ENCODE measurements around the gene OR8D2. TPM values are rescaled to one million over a fixed set of nuclear protein-coding genes. Genes with fewer than 3 reads are reported as not detected.

Gene OR8D2
- total and polyA plus RNA-seq, 2 of the 13 experiments (the other 11 are each of a cell fraction or from before 2014, with no cell fraction given) = not detected

GRCh38 chr11:124310721-124311120 is 9.3 kb downstream of the OR8D2 start:
- no peak overlapping the region for H3K4me2 ChIP-seq (ENCODE audit: low read depth, low read length)
- H3K27me3 ChIP-seq (ENCODE audit: control insufficient read depth in 1 of 2, insufficient read depth in 2 of 2, low read length in 2 of 2) = no peaks in the 10 kb centered on the region
- no peaks in the 10 kb centered on the region for H3K9me3 ChIP-seq (ENCODE audit: low read length)
- H3K27ac ChIP-seq (ENCODE audit: extremely low read length, insufficient read depth, low read length) = no peak overlapping the region
- no peaks in the 10 kb centered on the region for H4K20me1 ChIP-seq (ENCODE audit: insufficient read depth, low read length)
- H3K79me2 ChIP-seq (ENCODE audit: insufficient read depth, low read length) = no peaks in the 10 kb centered on the region
- TF ChIP-seq ZNF205 (CRISPR knock-in tag; IDR thresholded peaks at IDR 0.05) (no peak), TERF1 (CRISPR knock-in tag; IDR thresholded peaks at IDR 0.05) (no peak), ATF6 (CRISPR knock-in tag; conservative IDR thresholded peaks at IDR 0.05) (no peak)
- H3K4me3 ChIP-seq (replicated peaks in 1 of 3; ENCODE audit: insufficient read depth in 1 of 3, low read depth in 2 of 3, low read length in 3 of 3) = no peak overlapping the region
- ATAC-seq (no peak), DNase-seq (ENCODE audit: low spot score) (no peak), FAIRE-seq (no peak)
- H3K4me1 ChIP-seq (ENCODE audit: insufficient read depth, low read length) = no peaks in the 10 kb centered on the region
- intact Hi-C loops (cut with micrococcal nuclease; ENCODE audit: unreplicated experiment) (no loop called here), in situ Hi-C loops (cut with HindIII; ENCODE audit: extremely low pct_ligation_motif_present, low pct_unique_long_range_greater_than_20kb) (no loop called here)
- no peak overlapping the region for H3K9ac ChIP-seq (ENCODE audit: insufficient read depth, low read depth, low read length)
- CTCF ChIA-PET (ENCODE audit: low intra/inter-chr PET ratio, low total read pairs) = no interaction called here
- no peak overlapping the region for H2AFZ ChIP-seq (ENCODE audit: low read length)
- POLR2A ChIA-PET = no interaction called here
- BruUV-seq (replicated peaks) = no TSS peak
- H3K36me3 ChIP-seq (replicated peaks in 1 of 2; ENCODE audit: control insufficient read depth in 1 of 2, insufficient read depth in 2 of 2, low read length in 2 of 2) = no peaks in the 10 kb centered on the region

- no peak for ATAC-seq
- Histone ChIP-seq H3K27me3 (ENCODE audit: control insufficient read depth in 1 of 2, insufficient read depth in 2 of 2, low read length in 2 of 2) (no peaks in the 10 kb centered on the region), H3K9ac (ENCODE audit: insufficient read depth, low read depth, low read length) (no peak overlapping the region), H3K4me1 (ENCODE audit: insufficient read depth, low read length) (no peaks in the 10 kb centered on the region), H4K20me1 (ENCODE audit: insufficient read depth, low read length) (no peaks in the 10 kb centered on the region), H3K27ac (ENCODE audit: extremely low read length, insufficient read depth, low read length) (no peak overlapping the region), H3K9me3 (ENCODE audit: low read length) (no peaks in the 10 kb centered on the region), H3K4me3 (replicated peaks in 1 of 3; ENCODE audit: insufficient read depth in 1 of 3, low read depth in 2 of 3, low read length in 3 of 3) (no peak overlapping the region), H3K36me3 (replicated peaks in 1 of 2; ENCODE audit: control insufficient read depth in 1 of 2, insufficient read depth in 2 of 2, low read length in 2 of 2) (no peaks in the 10 kb centered on the region), H2AFZ (ENCODE audit: low read length) (no peak overlapping the region), H3K79me2 (ENCODE audit: insufficient read depth, low read length) (no peaks in the 10 kb centered on the region), H3K4me2 (ENCODE audit: low read depth, low read length) (no peak overlapping the region)
- ChIA-PET CTCF (ENCODE audit: low intra/inter-chr PET ratio, low total read pairs) (no interaction called here), POLR2A (no interaction called here)
- intact Hi-C loops (cut with micrococcal nuclease; ENCODE audit: unreplicated experiment) = no loop called here
- in situ Hi-C loops (cut with HindIII; ENCODE audit: extremely low pct_ligation_motif_present, low pct_unique_long_range_greater_than_20kb) = no loop called here
- BruUV-seq (replicated peaks) = no TSS peak
- no peak for FAIRE-seq
- DNase-seq (ENCODE audit: low spot score) = no peak
- no peak for TF ChIP-seq RXRA (CRISPR knock-in tag; IDR thresholded peaks at IDR 0.05)
- TF ChIP-seq ZNF878 (CRISPR knock-in tag; IDR thresholded peaks at IDR 0.05) = no peak
- no peak for TF ChIP-seq ZNF800 (CRISPR knock-in tag; IDR thresholded peaks at IDR 0.05)
- no peak for TF ChIP-seq CHCHD3 (CRISPR knock-in tag; IDR thresholded peaks at IDR 0.05)
- TF ChIP-seq ZNF460 (CRISPR knock-in tag; IDR thresholded peaks at IDR 0.05; ENCODE audit: borderline replicate concordance) = no peak
- no peak for TF ChIP-seq HNRNPH1 (optimal IDR thresholded peaks at IDR 0.05; ENCODE audit: low read depth, low read length)
- no peak for TF ChIP-seq DPF2 (CRISPR knock-in tag; IDR thresholded peaks at IDR 0.05; ENCODE audit: borderline replicate concordance, low read depth)
- no peak for TF ChIP-seq ZNF746 (CRISPR knock-in tag; IDR thresholded peaks at IDR 0.05)
- no peak for TF ChIP-seq ZNF343 (CRISPR knock-in tag; IDR thresholded peaks at IDR 0.05)
- TF ChIP-seq ZNF101 (CRISPR knock-in tag; IDR thresholded peaks at IDR 0.05; ENCODE audit: borderline replicate concordance, low read depth) = no peak
- TF ChIP-seq TSC22D2 (CRISPR knock-in tag; IDR thresholded peaks at IDR 0.05; ENCODE audit: borderline replicate concordance) = no peak
- TF ChIP-seq EED (CRISPR knock-in tag; IDR thresholded peaks at IDR 0.05) = no peak
- no peak for TF ChIP-seq ZNF556 (CRISPR knock-in tag; IDR thresholded peaks at IDR 0.05; ENCODE audit: borderline replicate concordance)
These were observed 12.9 kb downstream of the OR8D2 start for GRCh38 chr11:124307093-124307492.
